ENCODE results near the gene GH2.
A peak's percentile ranks its signal among the peaks of the same experiment; 100 is the strongest.
"Not testable (repeated sequence)": the region's sequence is repeated elsewhere in the genome, so short reads cannot be mapped to it uniquely, and the experiment has no call there.

GH2 gene

GRCh38 chr17:63881935-63882601, at the start of gene GH2:
TSS of gene GH2 (minus strand) at chr17:63881944. CDS start at chr17:63881801, 143 bp downstream.
- DNase-seq = peak; percentile 76

- peak; percentile 67 for DNase-seq
These were observed 49.3 kb upstream of the GH2 start for GRCh38 chr17:63930951-63931575.

DNA sequence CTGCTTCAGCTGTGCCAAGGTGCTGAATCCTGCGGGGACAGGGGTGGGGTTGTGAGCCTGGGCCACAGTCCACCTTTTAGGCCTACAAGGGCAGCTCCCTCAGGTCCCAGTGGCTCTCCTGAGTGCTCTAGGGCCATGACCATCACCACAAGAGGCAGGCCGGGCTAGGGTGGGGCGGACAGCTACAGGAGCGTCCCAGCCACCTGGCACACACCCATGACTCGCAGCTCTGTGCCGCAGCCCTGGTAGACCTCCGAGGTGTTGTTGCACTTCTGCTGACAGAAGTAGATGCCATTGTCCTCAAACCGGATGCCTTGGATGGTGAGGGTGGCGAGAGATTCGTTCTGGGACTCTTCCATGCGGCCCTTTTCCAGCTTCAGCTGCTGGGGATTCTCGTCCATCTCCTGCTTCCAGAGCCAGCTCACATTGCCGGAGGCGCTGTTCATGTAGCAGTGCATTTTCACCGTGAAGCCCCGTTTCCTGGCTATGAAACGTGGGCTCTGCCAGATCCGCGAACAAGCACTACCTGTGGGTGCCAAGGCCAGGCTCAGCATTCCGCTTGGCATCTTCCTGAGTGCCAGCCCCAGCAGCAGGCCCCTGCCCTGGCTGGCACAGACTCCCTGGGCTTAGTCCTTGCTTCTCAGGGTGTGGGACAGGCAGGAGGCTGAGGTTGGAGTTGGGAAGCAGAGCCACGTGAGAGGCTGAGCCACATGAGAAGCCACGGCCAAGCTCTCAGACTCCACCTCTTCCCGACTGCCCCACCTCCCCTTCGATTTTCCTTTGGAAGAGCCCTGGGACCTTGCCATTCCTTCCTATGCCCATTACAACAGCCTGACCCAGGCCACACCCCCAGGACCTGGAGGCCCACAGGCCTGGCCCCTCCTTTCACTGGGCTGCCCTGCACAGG, 48.4 kb upstream of the GH2 start:
- no peak for DNase-seq

GRCh38 chr17:63928966-63929695, 47.4 kb upstream of the GH2 start:
- DNase-seq = no peak

GRCh38 chr17:63928172-63928666, 46.5 kb upstream of the GH2 start:
- DNase-seq = no peak

GRCh38 chr17:63927464-63928171, 45.9 kb upstream of the GH2 start:
- no peak for DNase-seq

DNA sequence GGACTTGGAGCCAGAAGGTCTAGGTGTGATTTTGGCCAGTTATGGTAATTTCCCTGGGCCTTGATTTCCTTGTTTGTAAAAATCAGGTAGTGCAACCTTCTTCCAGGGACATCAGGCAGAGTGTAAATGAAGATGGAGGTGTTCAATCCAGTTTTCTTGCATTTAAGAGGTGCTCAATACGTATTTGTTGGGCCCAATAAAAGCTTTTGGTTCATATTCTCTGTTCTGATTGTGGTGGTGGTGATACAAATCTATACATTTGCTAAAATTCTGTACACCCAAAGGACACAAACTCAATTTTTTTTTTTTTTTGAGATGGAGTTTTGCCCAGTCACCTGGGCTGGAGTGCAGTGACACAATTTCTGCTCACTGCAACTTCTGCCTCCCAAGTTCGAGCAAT, 44.4 kb upstream of the GH2 start:
- DNase-seq = no peak

DNA sequence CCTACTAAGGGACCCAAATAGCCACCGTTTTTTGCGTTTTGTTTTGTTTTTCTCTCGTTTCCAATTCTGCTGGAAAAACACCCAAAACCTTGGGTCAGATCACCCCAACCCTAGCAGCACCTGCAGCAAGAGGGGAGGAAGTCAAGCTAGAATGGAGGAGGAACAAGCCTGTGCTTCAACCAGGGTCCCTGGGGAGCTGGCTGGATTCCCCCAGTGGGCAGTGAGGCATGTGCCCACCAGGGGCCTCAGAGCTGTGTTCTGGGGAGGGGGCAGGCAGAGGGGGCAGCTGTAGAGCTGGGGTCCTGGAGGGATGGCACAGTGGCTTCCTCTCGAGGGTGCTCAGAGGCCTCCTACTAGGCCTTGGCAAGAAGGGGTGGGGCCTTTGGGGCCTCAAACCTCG, 43.9 kb upstream of the GH2 start:
- no peak for DNase-seq

DNA sequence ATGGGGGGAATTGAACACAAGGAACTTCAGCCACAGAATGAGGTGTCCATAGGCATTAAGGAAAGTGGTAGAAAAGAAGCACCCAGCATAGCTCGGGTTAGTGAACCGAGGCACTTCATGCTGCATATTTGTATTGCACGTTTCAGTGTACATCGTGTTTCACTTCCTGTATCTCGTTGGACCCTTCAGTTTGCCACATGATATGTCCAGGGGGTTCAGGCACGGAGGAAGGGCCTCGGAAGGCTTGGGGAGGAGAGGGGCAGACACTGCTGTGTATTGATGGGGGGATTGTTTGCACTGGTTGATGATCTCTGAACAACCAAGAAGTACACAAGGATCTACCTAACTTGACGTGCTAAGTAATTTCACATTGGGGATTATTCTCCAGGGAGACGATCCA, 40.7 kb upstream of the GH2 start:
- not testable (repeated sequence) for DNase-seq

- DNase-seq = not testable (repeated sequence)
These were observed 39.0 kb upstream of the GH2 start for GRCh38 chr17:63920779-63921178.

- not testable (repeated sequence) for DNase-seq
These were observed 38.3 kb upstream of the GH2 start for GRCh38 chr17:63920050-63920449.

DNA sequence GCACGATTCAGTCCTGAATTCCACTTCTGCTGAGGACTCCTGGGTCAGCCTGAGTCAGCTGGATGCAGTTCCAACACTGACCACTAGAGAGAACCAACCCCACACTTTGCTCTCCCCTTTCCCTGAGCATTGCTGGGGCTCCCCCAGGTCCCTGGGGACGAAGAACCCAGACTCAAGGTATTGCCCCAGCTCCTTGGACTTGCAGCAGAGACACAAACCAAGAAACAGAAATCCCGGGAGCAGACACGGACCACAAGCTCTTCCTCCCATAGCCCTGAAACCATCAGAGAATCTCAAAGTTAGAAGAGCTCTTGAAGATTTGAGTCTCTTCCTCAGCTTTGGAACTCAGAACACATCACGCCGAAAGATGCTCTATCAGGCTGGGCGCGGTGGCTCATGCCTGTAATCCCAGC, 37.6 kb upstream of the GH2 start:
- DNase-seq = peak; percentile 80

- not testable (repeated sequence) for DNase-seq
These were observed 37.1 kb upstream of the GH2 start, which contains the start of gene GH1 for GRCh38 chr17:63918789-63919305. TSS of gene GH1 (minus strand) at chr17:63918839. CDS start at chr17:63918776, 63 bp downstream.

DNA sequence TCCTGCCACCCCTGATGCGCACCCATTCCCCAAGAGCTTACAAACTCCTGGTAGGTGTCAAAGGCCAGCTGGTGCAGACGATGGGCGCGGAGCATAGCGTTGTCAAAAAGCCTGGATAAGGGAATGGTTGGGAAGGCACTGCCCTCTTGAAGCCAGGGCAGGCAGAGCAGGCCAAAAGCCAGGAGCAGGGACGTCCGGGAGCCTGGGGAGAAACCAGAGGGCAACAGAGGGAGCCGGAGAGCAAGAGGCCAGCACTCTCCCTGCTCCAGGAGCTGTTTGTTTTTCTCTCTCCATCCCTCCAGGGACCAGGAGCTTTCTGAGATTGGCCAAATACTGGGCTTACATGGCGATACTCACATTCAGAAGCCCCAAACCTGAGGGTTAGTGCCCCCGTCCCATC, 36.6 kb upstream of the GH2 start:
- no peak for DNase-seq

- DNase-seq = no peak
These were observed 35.9 kb upstream of the GH2 start for GRCh38 chr17:63917646-63918045.

GRCh38 chr17:63917206-63917605, 35.5 kb upstream of the GH2 start:
- DNase-seq = not testable (repeated sequence)

GRCh38 chr17:63916566-63917185, 34.9 kb upstream of the GH2 start:
- DNase-seq = no peak

DNA sequence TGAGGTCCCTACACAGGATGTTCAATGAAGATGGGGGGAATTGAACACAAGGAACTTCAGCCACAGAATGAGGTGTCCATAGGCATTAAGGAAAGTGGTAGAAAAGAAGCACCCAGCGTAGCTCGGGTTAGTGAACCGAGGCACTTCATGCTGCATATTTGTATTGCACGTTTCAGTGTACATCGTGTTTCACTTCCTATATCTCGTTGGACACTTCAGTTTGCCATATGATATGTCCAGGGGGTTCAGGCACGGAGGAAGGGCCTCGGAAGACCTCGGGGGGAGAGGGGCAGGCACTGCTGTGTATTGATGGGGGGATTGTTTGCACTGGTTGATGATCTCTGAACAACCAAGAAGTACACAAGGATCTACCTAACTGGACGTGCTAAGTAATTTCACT, 34.0 kb upstream of the GH2 start:
- DNase-seq = not testable (repeated sequence)

DNA sequence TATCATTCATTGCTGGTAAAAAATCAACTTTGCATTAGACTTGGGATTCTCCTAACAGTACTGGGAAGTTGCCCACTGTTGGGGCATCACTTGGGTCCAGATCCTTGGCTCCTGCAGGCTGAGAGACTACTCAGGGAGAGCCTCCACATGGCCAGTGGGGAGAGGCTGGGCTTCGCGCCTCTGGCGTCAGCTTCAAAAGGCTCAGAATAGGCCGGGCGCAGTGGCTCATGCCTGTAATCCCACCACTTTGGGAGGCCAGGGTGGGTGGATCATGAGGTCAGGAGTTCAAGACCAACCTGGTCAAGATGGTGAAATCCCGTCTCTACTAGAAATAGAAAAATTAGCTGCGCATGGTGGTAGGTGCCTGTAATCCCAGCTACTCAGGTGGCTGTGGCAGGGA, 32.7 kb upstream of the GH2 start:
- no peak for DNase-seq

DNA sequence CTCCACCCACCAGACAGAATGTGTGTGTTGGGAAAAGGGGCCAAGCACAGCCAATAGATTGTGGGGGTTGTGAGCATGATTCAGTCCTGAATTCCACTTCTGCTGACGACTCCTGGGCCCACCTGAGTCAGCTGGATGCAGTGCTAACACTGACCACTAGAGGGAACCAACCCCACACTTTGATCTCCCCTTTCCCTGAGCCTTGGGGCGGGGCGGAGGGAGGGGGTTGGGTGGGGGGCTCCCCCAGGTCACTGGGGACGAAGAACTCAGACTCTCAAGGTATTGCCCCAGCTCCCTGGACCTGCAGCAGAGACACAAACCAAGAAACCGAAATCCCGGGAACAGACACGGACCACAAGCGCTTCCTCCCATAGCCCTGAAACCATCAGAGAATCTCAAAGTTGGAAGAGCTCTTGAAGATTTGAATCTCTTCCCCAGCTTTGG, 29.9 kb upstream of the GH2 start:
- peak; percentile 77 for DNase-seq

- no peak for DNase-seq
These were observed 29.4 kb upstream of the GH2 start, which contains the start of gene CSHL1 for GRCh38 chr17:63911041-63911635. TSS of gene CSHL1 (minus strand) at chr17:63911258. CDS start at chr17:63911196, 62 bp downstream.
